ENCODE measurements around the gene DZIP1.
"Not testable (repeated sequence)": the region's sequence is repeated elsewhere in the genome, so short reads cannot be mapped to it uniquely, and the experiment has no call there.

DZIP1 gene, protein sequence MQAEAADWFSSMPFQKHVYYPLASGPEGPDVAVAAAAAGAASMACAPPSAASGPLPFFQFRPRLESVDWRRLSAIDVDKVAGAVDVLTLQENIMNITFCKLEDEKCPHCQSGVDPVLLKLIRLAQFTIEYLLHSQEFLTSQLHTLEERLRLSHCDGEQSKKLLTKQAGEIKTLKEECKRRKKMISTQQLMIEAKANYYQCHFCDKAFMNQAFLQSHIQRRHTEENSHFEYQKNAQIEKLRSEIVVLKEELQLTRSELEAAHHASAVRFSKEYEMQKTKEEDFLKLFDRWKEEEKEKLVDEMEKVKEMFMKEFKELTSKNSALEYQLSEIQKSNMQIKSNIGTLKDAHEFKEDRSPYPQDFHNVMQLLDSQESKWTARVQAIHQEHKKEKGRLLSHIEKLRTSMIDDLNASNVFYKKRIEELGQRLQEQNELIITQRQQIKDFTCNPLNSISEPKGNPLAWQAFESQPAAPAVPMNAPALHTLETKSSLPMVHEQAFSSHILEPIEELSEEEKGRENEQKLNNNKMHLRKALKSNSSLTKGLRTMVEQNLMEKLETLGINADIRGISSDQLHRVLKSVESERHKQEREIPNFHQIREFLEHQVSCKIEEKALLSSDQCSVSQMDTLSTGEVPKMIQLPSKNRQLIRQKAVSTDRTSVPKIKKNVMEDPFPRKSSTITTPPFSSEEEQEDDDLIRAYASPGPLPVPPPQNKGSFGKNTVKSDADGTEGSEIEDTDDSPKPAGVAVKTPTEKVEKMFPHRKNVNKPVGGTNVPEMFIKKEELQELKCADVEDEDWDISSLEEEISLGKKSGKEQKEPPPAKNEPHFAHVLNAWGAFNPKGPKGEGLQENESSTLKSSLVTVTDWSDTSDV

DNA sequence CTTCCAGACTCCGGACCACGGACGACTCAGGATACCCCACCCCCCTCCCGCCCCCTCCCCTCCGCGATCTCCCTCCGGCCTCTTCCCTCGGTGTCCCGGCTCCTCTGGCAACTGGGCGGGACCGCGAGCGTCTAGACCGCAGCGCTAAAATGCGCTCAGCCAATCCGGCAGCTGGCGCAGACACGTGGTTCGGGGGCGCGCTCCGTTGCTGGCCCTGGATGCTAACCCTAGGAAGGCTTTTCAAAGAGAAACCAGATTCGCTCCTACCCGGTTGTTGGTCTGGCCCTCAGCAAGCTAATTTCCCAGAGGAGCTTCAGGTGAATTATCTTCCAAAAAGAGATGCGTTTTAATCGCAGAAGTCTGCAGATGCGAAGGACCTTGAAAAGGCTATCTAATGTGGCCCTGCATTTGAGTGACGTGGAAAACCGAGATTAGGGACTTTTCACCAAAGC is at the start of gene DZIP1:
TSS of gene DZIP1 (minus strand) at position 106 of the 452 bp plus-strand sequence. CDS start 2,677 bp downstream, outside the sequence.
- peak; percentile 93 for DNase-seq

DNA sequence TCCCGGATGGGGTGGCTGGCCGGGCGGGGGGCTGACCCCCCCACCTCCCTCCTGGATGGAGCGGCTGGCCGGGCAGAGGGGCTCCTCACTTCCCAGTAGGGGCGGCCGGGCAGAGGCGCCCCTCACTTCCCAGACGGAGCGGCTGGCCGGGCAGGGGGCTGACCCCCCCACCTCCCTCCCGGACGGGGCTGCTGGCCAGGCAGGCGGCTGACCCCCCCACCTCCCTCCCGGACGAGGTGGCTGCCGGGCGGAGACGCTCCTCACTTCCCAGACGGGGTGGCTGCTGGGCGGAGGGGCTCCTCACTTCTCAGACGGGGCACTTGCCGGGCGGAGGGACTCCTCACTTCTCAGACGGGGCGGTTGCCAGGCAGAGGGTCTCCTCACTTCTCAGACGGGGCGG is 46.5 kb upstream of the DZIP1 start:
- DNase-seq, result not testable (repeated sequence)

DNA sequence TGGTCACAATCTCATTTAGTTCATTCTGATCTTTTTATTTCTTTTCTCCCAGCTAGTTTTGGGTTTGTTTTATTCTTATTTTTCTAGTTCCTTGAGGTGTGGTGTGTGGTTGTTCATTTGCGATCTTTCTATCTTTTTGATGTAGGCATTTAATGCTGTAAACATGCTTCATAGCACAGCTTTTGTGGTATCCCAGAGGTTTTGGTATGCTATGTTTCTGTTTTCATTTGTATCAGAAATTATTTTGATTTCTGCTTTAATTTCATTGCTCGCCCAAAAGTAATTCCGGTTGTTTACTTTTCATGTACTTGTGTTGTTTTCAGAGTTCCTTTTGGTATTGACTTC is 45.0 kb upstream of the DZIP1 start:
- DNase-seq, result no peak

DNA sequence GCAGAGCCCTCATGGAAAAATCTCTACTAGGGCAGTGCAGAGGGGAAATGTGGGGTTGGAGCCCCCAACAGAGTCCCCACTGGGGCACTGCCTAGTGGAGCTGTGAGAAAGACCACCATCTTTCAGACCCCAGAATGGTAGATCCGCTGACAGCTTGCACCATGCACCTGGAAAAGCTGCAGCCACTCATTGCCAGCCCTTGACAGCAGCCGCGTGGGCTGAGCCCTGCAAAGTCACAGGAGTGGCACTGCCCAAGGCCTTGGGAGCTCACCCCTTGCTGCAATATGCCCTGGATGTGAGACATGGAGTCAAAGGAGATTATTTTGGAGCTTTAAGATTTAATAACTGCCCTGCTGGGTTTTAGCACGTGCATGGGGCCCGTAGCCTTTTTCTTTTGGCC is 40.5 kb upstream of the DZIP1 start:
- not testable (repeated sequence) for DNase-seq

DNA sequence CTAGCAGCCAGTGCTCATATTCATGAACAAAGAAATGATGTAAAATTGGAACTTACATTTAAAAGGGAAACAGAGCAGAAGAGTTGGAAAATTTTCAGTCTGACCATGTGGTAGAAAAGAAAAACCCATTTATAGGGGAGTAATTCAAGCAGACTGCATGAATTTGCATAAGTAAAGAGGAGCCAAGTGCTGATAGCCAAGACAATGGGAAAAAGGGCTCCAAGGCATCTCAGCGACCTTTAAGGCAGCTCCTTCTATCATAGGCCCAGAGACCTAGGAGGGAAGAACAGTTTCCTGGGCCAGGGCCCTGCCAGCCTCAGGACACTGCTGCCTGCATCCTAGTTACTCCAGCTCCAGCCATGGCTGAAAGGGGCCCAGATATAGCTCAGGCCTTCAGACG is 39.9 kb upstream of the DZIP1 start:
- no peak for DNase-seq

DNA sequence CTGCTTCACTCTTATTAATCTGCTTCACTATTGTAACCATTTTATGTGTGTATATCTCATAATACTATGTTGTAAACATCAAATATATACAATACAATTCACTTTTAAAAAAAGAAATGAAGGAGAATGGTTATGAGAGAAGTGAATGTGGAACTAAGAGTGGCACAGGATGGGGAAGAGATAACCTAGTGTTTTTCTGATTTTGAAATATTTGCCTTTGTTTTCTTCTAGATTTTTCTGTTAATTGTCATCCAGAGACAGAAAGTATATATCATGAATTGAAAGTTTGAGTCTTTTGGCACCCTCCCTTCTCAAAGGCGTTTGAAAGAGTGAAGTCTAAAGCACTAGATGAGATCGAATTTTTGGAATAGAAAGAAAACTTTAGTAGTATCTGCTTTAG is 35.2 kb upstream of the DZIP1 start:
- DNase-seq, result no peak

DNA sequence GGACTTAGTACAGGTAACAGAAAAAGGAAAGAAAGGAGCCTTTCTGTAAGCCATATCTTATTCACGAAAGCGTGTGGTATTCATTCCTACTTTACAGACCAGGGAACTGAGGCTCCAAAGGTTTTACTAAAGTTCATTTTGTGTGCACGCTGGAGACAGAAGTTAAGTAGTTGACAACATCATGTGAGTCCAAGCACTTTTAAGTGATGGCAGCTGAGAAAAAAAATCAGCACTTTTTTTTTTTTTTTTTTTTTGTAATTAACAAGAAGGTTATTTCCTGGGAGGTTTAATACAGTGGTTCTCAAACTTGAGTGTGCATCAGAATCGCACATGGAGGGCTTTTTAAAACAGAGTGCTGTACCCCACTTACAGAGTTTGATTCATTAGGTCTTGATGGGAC is 34.5 kb upstream of the DZIP1 start:
- no peak for DNase-seq

DNA sequence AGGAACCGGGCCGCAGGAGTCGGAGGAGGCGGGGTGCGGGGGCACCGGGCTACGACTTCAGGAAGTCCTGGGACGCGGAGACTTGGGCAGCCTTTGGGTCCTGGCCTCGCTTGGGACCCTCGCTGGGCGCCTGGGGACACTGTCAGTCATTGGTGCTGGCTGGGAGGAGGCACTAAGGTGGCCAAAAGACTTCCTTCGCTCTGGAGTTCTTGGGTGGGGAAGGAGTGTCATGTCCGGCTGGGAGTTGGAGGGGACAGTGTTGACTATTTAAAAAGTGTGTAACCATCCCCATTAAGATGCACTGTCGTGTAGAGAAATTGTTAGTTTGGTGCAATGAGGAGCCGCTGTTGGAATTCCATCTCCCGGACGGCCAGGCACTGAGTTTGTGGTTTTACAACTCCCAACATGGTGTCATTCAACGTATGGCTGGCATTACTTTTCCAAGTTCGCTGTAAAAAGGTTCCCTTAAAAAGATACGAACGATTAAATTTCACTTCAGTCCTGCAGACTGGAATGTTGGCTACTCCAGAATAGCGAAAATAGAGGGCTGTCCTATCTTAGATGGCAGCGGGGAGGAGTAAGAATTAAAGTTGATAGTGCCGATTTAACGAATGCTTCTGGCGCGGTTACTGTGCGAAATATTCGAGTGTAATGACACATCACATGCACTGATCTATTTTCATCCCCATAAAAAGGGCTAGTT is 33.2 kb upstream of the DZIP1 start:
- DNase-seq, result peak; percentile 22

DNA sequence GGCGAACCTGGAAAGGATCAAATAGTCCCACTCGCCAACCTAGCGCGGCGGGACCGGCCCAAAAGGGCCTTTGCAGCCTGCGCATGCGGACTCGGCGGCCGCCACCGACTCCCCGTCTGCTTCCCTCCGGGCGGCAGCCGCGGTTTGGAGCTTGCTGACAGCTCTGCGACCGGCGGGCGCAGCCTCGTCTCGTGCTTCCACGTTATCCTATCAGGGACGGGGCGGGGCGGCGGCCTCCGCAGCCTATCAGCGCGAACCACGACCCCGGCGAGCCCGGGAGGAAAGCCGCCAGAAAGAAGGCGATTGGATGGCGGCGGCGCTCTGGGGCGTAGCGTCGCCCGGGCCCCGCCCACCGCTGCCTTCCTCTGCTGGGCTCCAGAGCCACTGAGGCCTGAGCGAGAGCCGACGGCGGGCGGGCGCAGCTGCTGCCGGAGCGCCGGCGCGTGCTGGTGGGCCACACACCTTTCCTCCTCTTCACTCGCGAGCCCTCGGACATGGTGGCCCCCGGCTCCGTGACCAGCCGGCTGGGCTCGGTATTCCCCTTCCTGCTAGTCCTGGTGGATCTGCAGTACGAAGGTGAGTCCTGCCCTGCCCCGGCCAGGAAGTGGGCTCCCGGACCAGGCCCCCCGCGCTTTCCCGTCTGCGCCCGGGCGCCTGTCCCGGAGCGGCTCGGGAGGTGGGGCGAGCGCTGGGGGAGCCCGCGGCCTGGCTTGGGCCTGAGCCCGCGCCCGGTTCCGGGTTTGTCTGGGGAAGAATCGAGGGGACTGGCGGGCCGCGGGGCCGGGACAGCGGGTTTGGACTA is 32.5 kb upstream of the DZIP1 start, which contains the start of gene DNAJC3:
TSS of gene DNAJC3 (plus strand) at position 378 of the 802 bp plus-strand sequence. CDS start at position 495, 117 bp downstream.
- peak; percentile 99 for DNase-seq

DNA sequence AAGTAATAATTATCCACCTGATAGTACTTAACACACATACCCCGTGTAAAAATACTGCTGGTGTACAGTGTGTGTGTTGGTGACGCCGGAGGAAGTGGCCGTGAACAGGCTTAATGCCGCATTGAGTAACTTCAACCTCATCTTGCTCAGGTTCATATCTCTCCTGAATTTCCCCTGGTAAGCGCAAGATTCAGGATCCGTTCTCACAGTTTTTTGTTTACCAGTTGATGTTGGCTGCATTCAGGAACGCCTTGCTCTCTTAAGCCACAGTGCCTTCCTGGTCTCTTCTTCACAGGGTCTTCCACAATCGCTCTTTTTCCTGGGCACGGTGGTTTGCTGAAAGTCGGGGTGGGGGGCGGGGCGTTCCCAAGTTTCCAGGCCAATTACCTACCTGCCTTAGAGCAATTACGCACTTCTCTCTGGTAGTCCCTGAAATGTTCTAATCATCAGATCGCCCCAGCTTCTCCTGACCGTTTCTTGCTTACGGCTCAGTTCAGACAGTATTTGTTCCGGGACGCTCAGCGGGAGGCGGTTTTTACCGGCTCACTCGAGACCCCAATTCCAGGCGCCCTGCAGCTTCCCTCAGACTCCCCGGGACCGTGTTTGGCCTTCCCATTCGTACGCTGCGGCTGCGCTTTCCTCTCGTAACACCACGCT is 31.7 kb upstream of the DZIP1 start:
- DNase-seq, result no peak

DNA sequence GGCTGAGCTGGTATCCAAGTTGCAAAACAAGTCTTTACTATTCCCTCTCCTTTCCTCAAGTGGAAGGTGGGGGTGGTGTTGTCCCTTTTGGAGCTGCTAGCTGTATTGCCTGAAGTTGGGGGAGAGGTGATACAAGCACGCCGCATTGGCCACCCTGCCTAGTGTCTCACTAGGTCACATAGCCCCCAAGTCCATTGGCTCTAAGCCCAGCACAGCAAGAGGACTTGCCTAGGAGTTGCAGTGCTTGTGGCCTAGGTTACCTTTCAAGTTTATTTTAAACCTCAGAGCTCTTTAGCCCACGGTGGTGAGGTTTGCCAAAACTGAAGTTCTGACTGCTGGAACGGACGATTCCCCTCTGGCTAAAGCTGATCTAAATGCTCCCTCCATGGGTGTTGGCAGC is 27.1 kb upstream of the DZIP1 start:
- no peak for DNase-seq

DNA sequence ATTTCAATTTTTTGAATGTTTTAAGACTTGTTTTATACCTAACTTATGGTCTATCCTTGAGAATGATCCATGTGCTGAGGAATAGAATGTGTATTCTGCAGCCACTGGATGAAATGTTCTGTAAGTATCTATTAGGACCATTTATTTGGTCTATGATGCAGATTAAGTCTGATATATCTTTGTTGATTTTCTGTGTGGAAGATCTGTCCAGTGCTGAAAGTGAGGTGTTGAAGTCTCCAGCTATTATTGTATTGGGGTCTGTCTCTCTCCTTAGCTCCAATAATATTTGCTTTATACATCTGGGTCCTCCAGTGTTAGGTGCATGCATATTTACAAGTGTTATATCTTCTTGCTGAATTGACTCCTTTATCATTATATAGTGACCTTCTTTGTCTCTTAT is 22.7 kb upstream of the DZIP1 start:
- not testable (repeated sequence) for DNase-seq

DNA sequence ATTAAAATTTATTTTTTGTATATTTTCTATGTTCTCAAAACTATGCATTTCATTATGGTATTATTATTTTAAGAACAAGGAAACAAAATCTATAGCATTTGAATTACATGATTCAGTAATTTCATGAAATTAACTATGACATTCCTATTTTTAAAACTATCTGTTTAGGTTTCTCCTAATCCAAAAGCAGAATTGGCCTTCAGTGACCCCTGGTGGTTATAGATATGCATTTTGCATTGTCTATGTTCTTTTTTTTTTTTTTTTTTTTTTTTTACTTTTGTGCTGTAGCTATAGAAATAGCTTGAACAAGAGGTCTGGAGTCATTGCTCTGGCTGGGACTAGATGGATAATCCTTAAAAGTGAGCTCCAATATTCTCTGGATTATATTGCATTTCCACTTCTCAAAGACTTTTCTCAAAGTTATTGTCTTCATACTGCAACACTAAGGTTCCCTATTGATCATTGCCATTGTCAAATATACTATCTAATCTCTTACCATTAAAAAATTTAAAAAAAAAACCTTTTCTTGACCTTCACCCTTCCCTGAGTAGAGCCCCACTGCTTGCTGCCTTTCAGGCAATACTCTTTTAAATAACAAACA is 16.6 kb upstream of the DZIP1 start:
- no peak for DNase-seq

DNA sequence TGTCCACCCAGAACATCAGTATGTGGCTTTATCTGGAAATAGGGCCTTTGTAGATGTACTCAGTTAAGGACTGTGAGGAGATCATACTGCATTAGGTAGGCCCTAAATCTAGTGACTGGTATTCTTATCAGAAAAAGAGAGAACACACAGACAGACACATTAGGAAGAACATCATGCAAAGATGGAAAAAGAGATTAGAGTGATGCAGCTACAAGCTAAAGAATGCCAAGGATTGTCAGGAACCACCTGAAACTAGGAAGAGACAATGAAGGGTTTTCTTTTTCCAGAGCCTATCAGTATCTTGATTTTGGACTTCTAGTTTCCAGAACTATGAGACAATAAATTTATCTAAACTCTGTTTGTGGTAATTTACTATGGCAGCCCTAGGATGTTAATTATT is 15.0 kb upstream of the DZIP1 start:
- no peak for DNase-seq

DNA sequence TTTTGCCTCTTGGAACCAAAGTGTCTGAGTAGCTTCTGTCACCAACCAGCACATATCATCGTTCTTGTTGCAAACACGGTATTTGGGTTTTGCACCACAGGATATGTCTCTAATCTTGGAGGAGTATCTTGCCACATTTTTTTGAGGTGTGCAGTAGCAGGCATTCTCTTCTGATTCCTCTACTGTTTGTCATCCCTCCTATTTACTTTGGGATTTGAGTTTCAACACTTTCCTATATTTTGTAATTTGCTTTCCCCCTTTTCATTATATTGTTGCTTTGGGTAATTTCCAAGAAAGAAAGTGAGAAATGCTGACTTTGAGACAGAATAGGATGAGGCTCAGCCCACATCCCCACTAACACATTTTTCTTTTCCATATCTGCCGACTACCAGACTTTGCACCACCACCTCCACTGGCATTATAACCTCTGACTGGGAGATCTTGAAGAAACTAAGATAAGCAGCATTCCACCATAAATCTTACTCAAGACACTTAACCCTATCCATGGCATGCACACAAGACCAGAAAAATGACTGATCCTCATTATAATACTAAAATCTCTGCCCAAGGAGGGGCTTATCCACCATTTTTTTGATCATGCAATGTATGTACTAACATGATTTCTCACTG is 12.0 kb upstream of the DZIP1 start:
- DNase-seq, result no peak

DNA sequence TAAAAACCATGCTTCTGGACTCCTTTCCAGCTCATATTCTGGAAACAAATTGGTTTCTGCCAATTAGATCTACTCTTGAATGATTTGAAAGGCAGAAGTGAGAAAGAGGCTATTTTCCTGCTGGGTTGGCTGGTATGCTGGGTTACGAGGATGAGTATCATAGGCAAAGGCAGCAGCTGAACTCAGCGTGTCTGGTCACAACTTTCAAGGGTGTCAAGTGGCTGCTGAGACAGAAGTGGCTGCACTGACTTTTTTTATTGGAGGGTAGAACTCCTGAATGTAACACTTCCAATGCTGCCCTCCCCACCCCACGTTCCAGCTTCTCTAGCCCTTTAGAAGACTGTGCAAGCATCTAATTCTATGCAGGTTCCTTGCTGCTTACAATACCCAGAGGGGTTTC is 8.3 kb upstream of the DZIP1 start:
- no peak for DNase-seq

DNA sequence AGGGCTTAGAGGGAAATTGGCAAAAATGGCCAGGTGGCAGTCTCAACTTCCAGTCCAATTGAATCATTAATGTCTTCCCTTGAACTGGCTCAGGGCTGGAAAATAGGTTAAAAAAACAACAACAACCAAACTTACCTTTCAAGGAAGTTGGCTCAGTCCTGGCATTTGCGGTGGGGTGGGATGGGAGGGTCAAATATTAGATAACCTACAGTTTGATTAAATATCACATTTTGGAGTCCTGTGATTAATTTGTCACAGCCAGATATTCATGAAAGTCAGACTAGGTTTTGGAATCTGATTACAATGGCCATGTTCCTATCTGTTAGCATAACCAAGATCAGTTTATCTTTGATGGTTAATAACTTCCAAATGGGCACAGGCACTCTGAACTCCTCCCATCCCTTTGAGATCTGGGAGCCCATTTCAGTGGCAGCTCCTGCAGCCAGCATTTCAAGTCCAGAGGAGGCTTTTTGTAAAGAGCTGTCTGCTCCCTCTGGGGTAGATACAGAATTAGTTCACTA is 7.8 kb upstream of the DZIP1 start:
- no peak for DNase-seq

DNA sequence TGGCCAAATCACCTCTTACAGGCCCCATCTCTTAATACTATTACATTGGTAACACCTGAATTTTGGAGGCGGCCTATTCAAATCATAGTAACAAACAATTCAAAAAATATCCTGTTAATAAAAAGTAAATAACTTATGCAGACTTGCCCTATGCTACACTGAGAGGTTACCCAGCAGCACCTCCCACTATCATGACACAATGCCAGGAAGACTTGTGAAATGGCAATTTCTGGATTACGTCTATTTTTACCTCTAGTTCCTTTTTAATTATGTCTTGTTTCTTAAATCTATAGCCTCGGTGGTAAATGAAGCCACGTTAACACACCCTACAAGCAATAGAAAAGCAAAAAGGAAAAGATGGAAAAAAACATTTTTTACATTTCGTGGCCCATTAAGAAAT is 6.2 kb upstream of the DZIP1 start:
- DNase-seq, result no peak

DNA sequence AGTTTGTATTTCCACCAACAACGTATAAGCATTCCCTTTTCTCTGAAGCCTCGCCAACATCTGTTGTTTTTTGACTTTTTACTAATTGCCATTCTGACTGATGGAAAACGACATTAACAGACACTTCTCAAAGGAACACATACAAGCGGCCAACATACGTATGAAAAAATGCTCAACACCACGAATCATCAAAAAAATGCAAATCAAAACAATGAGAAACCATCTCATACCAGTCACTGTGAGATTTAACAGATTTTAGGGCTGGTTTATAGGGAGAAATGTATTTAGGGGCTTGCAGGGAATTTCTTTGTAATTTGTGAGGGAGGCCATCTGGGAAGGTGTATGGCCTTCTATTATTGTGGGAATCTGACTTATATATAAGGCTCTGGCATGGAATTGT is 2.8 kb upstream of the DZIP1 start:
- DNase-seq, result no peak

DNA sequence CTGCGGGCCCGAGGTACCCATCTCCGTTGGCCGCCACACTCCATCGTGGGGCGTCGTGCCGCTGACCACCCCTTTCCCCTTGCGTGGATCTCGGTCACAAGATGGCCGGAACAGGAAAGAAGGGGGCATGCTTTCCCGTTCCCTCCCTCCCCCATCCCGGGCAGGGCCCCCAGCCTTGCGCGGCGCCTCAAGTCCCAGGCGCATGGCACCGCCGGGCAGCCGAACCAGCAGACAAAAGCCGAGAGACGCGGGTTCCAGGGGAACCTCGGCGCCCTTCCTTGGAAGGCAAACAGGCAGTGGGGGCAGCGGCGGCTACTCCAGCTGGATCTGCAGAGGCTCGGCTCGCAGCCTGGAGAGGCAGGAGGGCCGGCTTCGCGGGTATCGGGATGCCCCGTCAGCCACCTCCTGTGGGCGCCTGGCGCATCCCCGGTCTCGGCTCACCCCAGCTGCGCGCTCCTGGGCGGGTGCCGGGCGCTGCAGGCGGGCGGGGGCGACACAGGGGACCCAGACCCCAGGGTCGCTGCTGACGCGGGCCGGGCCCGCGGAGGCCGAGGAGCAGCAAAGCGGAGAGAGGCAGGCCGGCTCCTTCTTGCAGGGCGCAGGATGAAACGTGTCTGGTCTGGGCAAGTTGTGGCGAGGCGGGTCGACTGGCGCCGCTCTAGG is 439 bp downstream of the DZIP1 start:
- DNase-seq, result peak; percentile 70

Data from right hindlimb (tissue), 1 donor.